Heart left ventricle (tissue), 16 donors: Measurements from ENCODE around the gene SV2B. TPM values are rescaled to one million over a fixed set of nuclear protein-coding genes. Genes with fewer than 3 reads are reported as not detected.

Source experiments
- ATAC-seq, 4 donors: fragments of 200-7000 bp; cut with Tn5 transposase; one replicate each; pipeline ENCODE4 v1.9.1; 2020 to 2022; ENCODE audit warnings: moderate library complexity in 4 of 4, mild to moderate bottlenecking in 3 of 4, moderate number of reproducible peaks in 1 of 4
- DNase-seq, 5 donors: peaks; one replicate each; pipeline ENCODE4 v3.0.0-alpha.2; 2020
- H3K27ac ChIP-seq, 12 donors: fragments of 200-600 bp; sonication (generic) in 4 of 12; one replicate each; pipeline versions ENCODE4 v1.5.0 to v1.8.0; 2016 to 2022; ENCODE audit warnings: mild to moderate bottlenecking in 2 of 12
- H3K27me3 ChIP-seq, 9 donors: fragments of 200-600 bp; sonication (generic) in 2 of 9; one replicate each; pipeline versions ENCODE4 v1.5.1 to v1.8.0; 2016 to 2022; ENCODE audit warnings: mild to moderate bottlenecking in 3 of 9
- H3K36me3 ChIP-seq, 9 donors: fragments of 200-600 bp; sonication (generic) in 2 of 9; one replicate each; pipeline versions ENCODE4 v1.5.0 to v1.8.0; 2018 to 2022; ENCODE audit warnings: mild to moderate bottlenecking in 2 of 9
- H3K4me1 ChIP-seq, 12 donors: fragments of 200-600 bp; sonication (generic) in 4 of 12; one replicate each; pipeline versions ENCODE4 v1.5.0 to v1.8.0; 2016 to 2022; ENCODE audit warnings: mild to moderate bottlenecking in 3 of 12
- H3K4me3 ChIP-seq, 12 donors: fragments of 200-600 bp; sonication (generic) in 4 of 12; one replicate each; pipeline versions ENCODE4 v1.5.0 to v1.8.0; 2017 to 2022; ENCODE audit warnings: mild to moderate bottlenecking in 9 of 12, moderate library complexity in 4 of 12
- H3K9me3 ChIP-seq, 12 donors: fragments of 200-600 bp; sonication (generic) in 4 of 12; one replicate each; pipeline versions ENCODE4 v1.5.0 to v1.8.0; 2016 to 2022; ENCODE audit warnings: mild to moderate bottlenecking in 1 of 12
- CTCF ChIP-seq, 12 donors: fragments of 200-600 bp; sonication (generic) in 4 of 12; IDR thresholded peaks; one replicate each; pipeline versions ENCODE4 v1.5.0 to v1.8.0; 2018 to 2022; ENCODE audit warnings: antibody characterized with exemption in 12 of 12, mild to moderate bottlenecking in 5 of 12
- POLR2A ChIP-seq, 2 donors: fragments of 450-650 bp; IDR thresholded peaks; one replicate each; pipeline ENCODE4 v1.6.1; 2017; ENCODE audit warnings: antibody characterized with exemption in 2 of 2, mild to moderate bottlenecking in 2 of 2, moderate library complexity in 2 of 2
- WGBS, 4 donors: extraction: QIAGEN DNeasy Blood & Tissue Kit in 2 of 4; methylation state at CpG; one replicate each; pipeline versions ENCODE4 v1.1.5 to v1.1.7; 2013 to 2018; 5-methylcytosine and 5-hydroxymethylcytosine counted together
- intact Hi-C, 10 donors: fragments of 100-400 bp; cut with DNase I; formaldehyde crosslinking; loops; one replicate each; pipeline versions ENCODE4 v1.11.1 to v1.14.2; 2022
- polyA plus RNA-seq, 2 donors: library from polyadenylated mRNA; stranded (reverse); fragments of 200-250 nt; gene quantifications; one replicate each; pipeline ENCODE4 v1.2.3, GENCODE V29; 2013
- total RNA-seq, 9 donors: library from RNA; depleted of rRNA in 2 of 9; stranded (reverse); fragments of >200 nt in 2 of 9; fragmentation: NEBNext Ultra II Directional in 3 of 9; extraction: Animal tissue kit (Norgen Biotek cat#: 25700) in 3 of 9; gene quantifications; one replicate each; pipeline versions ENCODE4 v1.1.0 to v1.2.4, GENCODE V29; 2016 to 2023
- donor health status: ischemic (EF 13 %, LVEDD 7.1; RV severe dilation, severe dysfunction).
- donor health status: healthy with polysubstance abuse.
- donor health status: DM: no; HTN: yes; CAD: no.
- donor health status: DM: no; HTN: no; CAD: no.
- donor health status: ischemic (EF 25% LVEDD 6.9; RV normal size, moderate dysfunction).
- donor health status: ischemic (EF 25% LVEDD 5.7; RV mildly dilated, moderate dysfunction).
- donor health status: healthy.
- donor health status: DM: yes; HTN: yes; CAD: no.
- donor health status: ischemic (EF 35%, LVEDD 5.7; RV mildly dilated, moderate dysfunction).
- donor health status: nonischemic (EF 11% LVEDD 7.7; RV severe dilation, severe dysfunction).
- donor health status: DM: yes; HTN: yes; CAD: no.
- donor health status: PGD.
- donor health status: ischemic (EF 29% LVEDD 5.4; RV normal size, mild dysfunction).
- donor health status: nonischemic (EF 23%, LVEDD 6.1; RV moderate dilation, normal function).

SV2B gene
- total and polyA plus RNA-seq, 11 donors = 0.42 to 23.5 (median 1.9) TPM

GRCh38 chr15:91238644-91239425, 138.8 kb downstream of the SV2B start:
- TF ChIP-seq CTCF (IDR thresholded peaks at IDR 0.05) = no peak
- TF ChIP-seq POLR2A (IDR thresholded peaks at IDR 0.05) = no peak

GRCh38 chr15:91243826-91244225, 143.8 kb downstream of the SV2B start:
- Histone ChIP-seq H3K4me3 (no peak overlapping the region), H3K27me3 (peaks cover 0 to 4% (median 0%) of the 10 kb centered on the region in 9 donors), H3K27ac (no peak overlapping the region), H3K4me1 (peaks cover 0 to 9% (median 0%) of the 10 kb centered on the region in 12 donors), H3K9me3 (no peaks in the 10 kb centered on the region), H3K36me3 (no peaks in the 10 kb centered on the region)
- no peak for TF ChIP-seq CTCF (IDR thresholded peaks at IDR 0.05)
- TF ChIP-seq POLR2A (IDR thresholded peaks at IDR 0.05) = no peak
- DNase-seq = no peak
- WGBS, 4 donors = 50 to 94% (median 79%) methylated on average over 2 of the region's 2 CpGs
- no peak for ATAC-seq
- intact Hi-C loops = no loop called here

More at GRCh38 chr15:91238644-91239425, 138.8 kb downstream of the SV2B start:
- peaks cover 0 to 4% (median 0%) of the 10 kb centered on the region in 9 donors for H3K27me3 ChIP-seq
- peak overlapping the region in 1 of 12 donors; percentile 24 for H3K27ac ChIP-seq
- WGBS, 4 donors = 66 to 74% (median 70%) methylated on average over 10 of the region's 10 CpGs
- H3K9me3 ChIP-seq = no peaks in the 10 kb centered on the region
- H3K4me1 ChIP-seq = peaks cover 0 to 18% (median 0%) of the 10 kb centered on the region in 12 donors
- intact Hi-C loops = no loop called here
- ATAC-seq (no peak), DNase-seq (peak in 1 of 5 donors; percentile 38)
- H3K36me3 ChIP-seq = no peaks in the 10 kb centered on the region
- no peak overlapping the region for H3K4me3 ChIP-seq

- WGBS, 4 donors = 88 to 93% (median 92%) methylated on average over 4 of the region's 4 CpGs
- intact Hi-C loops = no loop called here
Observed at GRCh38 chr15:91244919-91245318, 144.9 kb downstream of the SV2B start.

More at GRCh38 chr15:91244919-91245318, 144.9 kb downstream of the SV2B start:
- peaks cover 0 to 4% (median 0%) of the 10 kb centered on the region in 9 donors for H3K27me3 ChIP-seq
- H3K9me3 ChIP-seq = no peaks in the 10 kb centered on the region
- H3K36me3 ChIP-seq = no peaks in the 10 kb centered on the region
- TF ChIP-seq CTCF (IDR thresholded peaks at IDR 0.05) = no peak
- no peak for TF ChIP-seq POLR2A (IDR thresholded peaks at IDR 0.05)
- DNase-seq = no peak
- ATAC-seq = no peak
- H3K4me1 ChIP-seq = peaks cover 0 to 8% (median 0%) of the 10 kb centered on the region in 12 donors
- H3K27ac ChIP-seq = no peak overlapping the region
- no peak overlapping the region for H3K4me3 ChIP-seq
